ENCODE results near the gene BICDL1.

- TF ChIP-seq, protein P1, sequence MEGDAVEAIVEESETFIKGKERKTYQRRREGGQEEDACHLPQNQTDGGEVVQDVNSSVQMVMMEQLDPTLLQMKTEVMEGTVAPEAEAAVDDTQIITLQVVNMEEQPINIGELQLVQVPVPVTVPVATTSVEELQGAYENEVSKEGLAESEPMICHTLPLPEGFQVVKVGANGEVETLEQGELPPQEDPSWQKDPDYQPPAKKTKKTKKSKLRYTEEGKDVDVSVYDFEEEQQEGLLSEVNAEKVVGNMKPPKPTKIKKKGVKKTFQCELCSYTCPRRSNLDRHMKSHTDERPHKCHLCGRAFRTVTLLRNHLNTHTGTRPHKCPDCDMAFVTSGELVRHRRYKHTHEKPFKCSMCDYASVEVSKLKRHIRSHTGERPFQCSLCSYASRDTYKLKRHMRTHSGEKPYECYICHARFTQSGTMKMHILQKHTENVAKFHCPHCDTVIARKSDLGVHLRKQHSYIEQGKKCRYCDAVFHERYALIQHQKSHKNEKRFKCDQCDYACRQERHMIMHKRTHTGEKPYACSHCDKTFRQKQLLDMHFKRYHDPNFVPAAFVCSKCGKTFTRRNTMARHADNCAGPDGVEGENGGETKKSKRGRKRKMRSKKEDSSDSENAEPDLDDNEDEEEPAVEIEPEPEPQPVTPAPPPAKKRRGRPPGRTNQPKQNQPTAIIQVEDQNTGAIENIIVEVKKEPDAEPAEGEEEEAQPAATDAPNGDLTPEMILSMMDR (IDR thresholded peaks at IDR 0.05): no peak
- TF ChIP-seq POLR2AphosphoS5 (IDR thresholded peaks at IDR 0.05) (no peak), POLR2A (IDR thresholded peaks at IDR 0.05) (no peak)
Observed at GRCh38 chr12:120140603-120141002, 151.6 kb downstream of the BICDL1 start.
